PC-9 (cell line): Measurements from ENCODE around the gene TRIM45. TPM values are rescaled to one million over a fixed set of nuclear protein-coding genes. Genes with fewer than 3 reads are reported as not detected.
A peak's percentile ranks its signal among the peaks of the same experiment; 100 is the strongest.

ENCODE experiments used
- BruUV-seq: library from RNA; stranded (reverse); fragments of 400-500 nt; replicated peaks from 2 replicates; lab custom pipeline; 2021; lab: Mats Ljungman, UMichigan
- CTCF ChIA-PET: fragments of 300-600 bp; sonication (Branson Sonifier 250); formaldehyde crosslinking; loops from one replicate; lab custom pipeline; 2022; ENCODE audit warnings: antibody characterized with exemption; lab: Charles Lee
- POLR2A ChIA-PET: fragments of 300-600 bp; sonication (Branson Sonifier 250); formaldehyde crosslinking; loops from one replicate; lab custom pipeline; 2022; ENCODE audit warnings: antibody characterized with exemption; ENCODE audit not compliant: unreplicated experiment; lab: Charles Lee
- DNase-seq, 2 experiments: peaks; one replicate each; pipeline versions ENCODE4 v3.0.0 to v3.0.0-alpha.2; 2015 to 2022; ENCODE audit warnings: mixed read lengths in 1 of 2
- H2AFZ ChIP-seq: fragments of 200-600 bp; sonication (generic); 2 replicates; pipeline ENCODE4 v1.8.1; 2017; ENCODE audit warnings: antibody characterized with exemption
- H3F3A ChIP-seq: fragments of 200-600 bp; sonication (generic); 2 replicates; pipeline ENCODE4 v1.8.1; 2017; ENCODE audit warnings: antibody characterized with exemption, mild to moderate bottlenecking, low read depth; ENCODE audit not compliant: insufficient read depth
- H3K27ac ChIP-seq: fragments of 200-600 bp; sonication (generic); 2 replicates; pipeline ENCODE4 v1.6.1; 2016; ENCODE audit warnings: mixed run types
- H3K27me3 ChIP-seq: fragments of 200-600 bp; sonication (generic); 2 replicates; pipeline ENCODE4 v1.6.1; 2016; ENCODE audit warnings: low read depth, mixed run types; ENCODE audit not compliant: insufficient read depth
- H3K36me3 ChIP-seq: fragments of 200-600 bp; sonication (generic); 2 replicates; pipeline ENCODE4 v1.6.1; 2016; ENCODE audit warnings: low read depth, mixed run types
- H3K4me1 ChIP-seq: fragments of 200-600 bp; sonication (generic); replicated peaks from 2 replicates; pipeline ENCODE4 v1.6.1; 2016; ENCODE audit warnings: mixed run types; ENCODE audit not compliant: insufficient read depth
- H3K4me2 ChIP-seq: fragments of 200-600 bp; sonication (generic); 2 replicates; pipeline ENCODE4 v1.6.1; 2017; ENCODE audit warnings: mixed run types
- H3K4me3 ChIP-seq: fragments of 200-600 bp; sonication (generic); 2 replicates; pipeline ENCODE4 v1.6.1; 2016; ENCODE audit warnings: mixed run types
- H3K79me2 ChIP-seq: fragments of 200-600 bp; sonication (generic); 2 replicates; pipeline ENCODE4 v1.6.1; 2017; ENCODE audit warnings: low read depth, mixed run types
- H3K9me2 ChIP-seq: fragments of 200-600 bp; sonication (generic); 2 replicates; pipeline ENCODE4 v1.8.1; 2017; ENCODE audit warnings: mild to moderate bottlenecking; ENCODE audit not compliant: insufficient read depth
- H3K9me3 ChIP-seq: fragments of 200-600 bp; sonication (generic); 2 replicates; pipeline ENCODE4 v1.8.1; 2016; ENCODE audit warnings: low read depth; ENCODE audit not compliant: insufficient read depth
- H4K20me1 ChIP-seq: fragments of 200-600 bp; sonication (generic); 2 replicates; pipeline ENCODE4 v1.8.1; 2017; ENCODE audit not compliant: insufficient read depth
- EZH2 ChIP-seq: fragments of 200-600 bp; sonication (generic); IDR thresholded peaks from 2 replicates; pipeline ENCODE4 v1.8.0; 2017; ENCODE audit warnings: antibody characterized with exemption, low read depth
- intact Hi-C: fragments of 100-400 bp; cut with micrococcal nuclease; formaldehyde crosslinking; loops from one replicate; pipeline ENCODE4 v1.10.0; 2022; ENCODE audit not compliant: unreplicated experiment
- total RNA-seq: library from RNA; stranded (reverse); gene quantifications from 2 replicates; pipeline ENCODE4 v1.2.3, GENCODE V29; 2021
- TF ChIP-seq, protein P1 (sequence below): fragments of 200-600 bp; sonication (generic); conservative IDR thresholded peaks from 2 replicates; pipeline ENCODE4 v1.6.1; 2017; ENCODE audit warnings: mixed run types, antibody characterized with exemption, mild to moderate bottlenecking, moderate library complexity

The TRIM45 gene
- total RNA-seq, 1 experiment from 2014 or later: 10.0 TPM

DNA sequence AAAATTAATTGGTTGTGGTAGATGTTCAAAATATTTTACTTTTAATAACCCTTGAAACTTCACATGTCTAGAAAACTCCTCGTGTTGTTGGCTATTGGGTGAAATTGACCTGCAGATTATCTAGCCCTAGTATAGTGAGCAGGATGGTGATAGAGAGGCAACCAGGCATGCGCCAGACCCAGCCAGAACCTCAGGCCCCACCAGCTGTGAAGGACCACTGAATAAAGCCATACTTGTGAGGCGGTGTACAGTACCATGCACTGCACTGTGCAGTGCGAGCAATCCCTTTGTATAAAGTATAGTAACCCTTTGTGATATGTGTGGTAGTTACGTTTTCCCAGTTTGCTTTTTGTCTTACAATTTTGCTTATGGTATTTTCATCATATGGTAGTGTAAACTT, 53.0 kb downstream of the TRIM45 start:
- intact Hi-C loops: loop anchor here (1.0 to 5.0 kb wide), 5 partner anchors 52 to 827 kb away; partner anchors contain the start of gene TRIM45

DNA sequence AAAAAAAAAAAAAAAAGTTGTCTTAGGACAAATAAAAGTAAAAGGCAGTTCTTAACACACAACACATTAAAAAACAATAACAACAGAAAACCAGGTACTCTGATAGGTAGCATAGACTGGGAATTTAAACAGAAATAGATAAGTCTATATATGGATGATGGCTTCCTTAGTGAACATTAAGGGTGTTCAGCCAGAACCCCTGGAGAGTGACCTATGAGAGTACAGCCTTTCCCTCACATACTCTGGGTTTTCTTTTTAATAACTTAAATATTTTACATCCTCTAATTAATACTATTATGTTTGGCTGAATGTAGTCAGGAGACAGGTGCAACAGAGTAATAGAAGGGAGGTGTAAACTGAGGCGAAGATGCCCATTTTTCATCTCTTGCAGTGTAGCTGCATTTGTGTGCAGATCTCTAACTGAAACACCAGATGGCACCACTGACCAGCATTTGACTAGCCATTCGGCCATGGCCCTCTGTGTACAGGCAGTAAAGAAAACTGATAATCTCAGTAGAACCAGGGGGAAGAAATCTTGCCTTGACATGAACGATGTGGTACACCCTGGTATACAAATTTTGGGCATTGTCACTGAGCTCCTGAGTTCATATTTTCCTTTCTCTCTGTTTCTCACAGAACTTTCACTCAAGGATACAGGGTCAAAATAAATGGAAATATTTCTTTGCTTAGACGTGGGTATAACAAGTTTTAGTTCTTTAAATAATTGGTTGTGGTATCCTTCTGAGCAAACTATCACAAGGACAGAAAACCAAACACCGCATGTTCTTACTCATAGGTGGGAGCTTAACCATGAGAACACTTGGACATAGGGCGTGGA, 53.8 kb downstream of the TRIM45 start:
- POLR2A ChIA-PET: interaction anchor here (0.6 kb wide), 1 partner anchor 300 kb away, joined by 4 read pairs; the partner anchor contains the start of gene MAN1A2
- TF ChIP-seq, protein P1, sequence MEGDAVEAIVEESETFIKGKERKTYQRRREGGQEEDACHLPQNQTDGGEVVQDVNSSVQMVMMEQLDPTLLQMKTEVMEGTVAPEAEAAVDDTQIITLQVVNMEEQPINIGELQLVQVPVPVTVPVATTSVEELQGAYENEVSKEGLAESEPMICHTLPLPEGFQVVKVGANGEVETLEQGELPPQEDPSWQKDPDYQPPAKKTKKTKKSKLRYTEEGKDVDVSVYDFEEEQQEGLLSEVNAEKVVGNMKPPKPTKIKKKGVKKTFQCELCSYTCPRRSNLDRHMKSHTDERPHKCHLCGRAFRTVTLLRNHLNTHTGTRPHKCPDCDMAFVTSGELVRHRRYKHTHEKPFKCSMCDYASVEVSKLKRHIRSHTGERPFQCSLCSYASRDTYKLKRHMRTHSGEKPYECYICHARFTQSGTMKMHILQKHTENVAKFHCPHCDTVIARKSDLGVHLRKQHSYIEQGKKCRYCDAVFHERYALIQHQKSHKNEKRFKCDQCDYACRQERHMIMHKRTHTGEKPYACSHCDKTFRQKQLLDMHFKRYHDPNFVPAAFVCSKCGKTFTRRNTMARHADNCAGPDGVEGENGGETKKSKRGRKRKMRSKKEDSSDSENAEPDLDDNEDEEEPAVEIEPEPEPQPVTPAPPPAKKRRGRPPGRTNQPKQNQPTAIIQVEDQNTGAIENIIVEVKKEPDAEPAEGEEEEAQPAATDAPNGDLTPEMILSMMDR: peak; percentile 95
- TF ChIP-seq EZH2: no peak

More for the DNA sequence above, 53.0 kb downstream of the TRIM45 start:
- CTCF ChIA-PET: interaction anchor here (0.5 to 2.2 kb wide), 2 partner anchors 216 to 858 kb away, joined by 3 to 12 read pairs; no protein-coding TSS in a partner anchor
- TF ChIP-seq, protein P1: no peak
- no peak for TF ChIP-seq EZH2
- H3K9me2 ChIP-seq: no peaks in the 10 kb centered on the region
- peaks cover 4% of the 10 kb centered on the region; the same call in 1 of the 2 replicates for H3F3A ChIP-seq
- H4K20me1 ChIP-seq: no peaks in the 10 kb centered on the region
- H3K27ac ChIP-seq: no peak overlapping the region
- H3K4me2 ChIP-seq: no peak overlapping the region
- H3K79me2 ChIP-seq: peaks cover 20% of the 10 kb centered on the region; the same call in 1 of the 2 replicates
- peaks cover 7% of the 10 kb centered on the region for H3K36me3 ChIP-seq
- H3K27me3 ChIP-seq: no peaks in the 10 kb centered on the region
- H3K9me3 ChIP-seq: no peaks in the 10 kb centered on the region
- POLR2A ChIA-PET: no interaction called here
- H3K4me3 ChIP-seq: no peak overlapping the region
- DNase-seq: no peak
- H2AFZ ChIP-seq: no peak overlapping the region
- BruUV-seq: no TSS peak
- H3K4me1 ChIP-seq: no peaks in the 10 kb centered on the region

DNA sequence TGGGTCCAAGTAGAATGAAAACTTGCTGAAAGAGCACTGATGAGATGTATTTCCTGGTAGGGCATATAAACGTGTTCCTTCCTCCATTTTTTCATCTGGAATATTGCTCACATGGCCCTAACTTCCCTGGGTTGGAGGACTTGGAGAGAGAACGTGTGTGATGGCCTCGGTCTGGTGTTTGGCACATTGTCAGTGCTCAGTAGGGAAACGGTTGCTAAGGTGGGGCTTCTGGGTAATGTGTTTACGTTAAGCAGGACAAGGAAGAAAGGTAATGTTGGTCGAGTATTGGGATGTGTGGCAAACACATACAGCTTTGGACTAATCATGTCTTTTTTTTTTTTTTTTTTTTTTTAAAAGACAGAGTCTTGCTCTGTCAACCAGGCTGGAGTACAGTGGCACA, 55.2 kb downstream of the TRIM45 start:
- no peaks in the 10 kb centered on the region for H4K20me1 ChIP-seq
- peaks cover 23% of the 10 kb centered on the region for H3K36me3 ChIP-seq
- intact Hi-C loops: loop anchor here (5.0 kb wide), 2 partner anchors 446 to 691 kb away; no protein-coding TSS in a partner anchor
- no peak overlapping the region for H3K4me3 ChIP-seq
- ChIA-PET CTCF (interaction anchor here (0.6 to 2.2 kb wide), 2 partner anchors 218 to 294 kb away, joined by 5 to 12 read pairs; no protein-coding TSS in a partner anchor), POLR2A (interaction anchor here (0.7 kb wide), 1 partner anchor 27 kb away, joined by 34 read pairs; no protein-coding TSS in a partner anchor)
- DNase-seq: no peak
- no peaks in the 10 kb centered on the region for H3K9me3 ChIP-seq
- no peak overlapping the region for H3K27ac ChIP-seq
- H3K4me2 ChIP-seq: no peak overlapping the region
- H3K27me3 ChIP-seq: no peaks in the 10 kb centered on the region
- peaks cover 35% of the 10 kb centered on the region for H3K79me2 ChIP-seq
- peaks cover 3% of the 10 kb centered on the region for H3K4me1 ChIP-seq
- no peak overlapping the region for H2AFZ ChIP-seq
- H3K9me2 ChIP-seq: no peaks in the 10 kb centered on the region
- TF ChIP-seq EZH2: no peak
- TF ChIP-seq, protein P1: no peak
- H3F3A ChIP-seq: peaks cover 4% of the 10 kb centered on the region; the same call in 1 of the 2 replicates
- no TSS peak for BruUV-seq

More for the DNA sequence above, 53.8 kb downstream of the TRIM45 start:
- H3K27me3 ChIP-seq: no peaks in the 10 kb centered on the region
- peak; percentile 43 to 48 for DNase-seq
- H3K79me2 ChIP-seq: peaks cover 22% of the 10 kb centered on the region
- H3K4me3 ChIP-seq: no peak overlapping the region
- CTCF ChIA-PET: interaction anchor here (0.5 to 2.2 kb wide), 4 partner anchors 55 to 859 kb away, joined by 3 to 12 read pairs (median 4); no protein-coding TSS in a partner anchor
- no peaks in the 10 kb centered on the region for H4K20me1 ChIP-seq
- H3K27ac ChIP-seq: no peak overlapping the region
- no peak overlapping the region for H2AFZ ChIP-seq
- H3K9me2 ChIP-seq: no peaks in the 10 kb centered on the region
- BruUV-seq: no TSS peak
- H3K36me3 ChIP-seq: peaks cover 13% of the 10 kb centered on the region
- peaks cover 4% of the 10 kb centered on the region; the same call in 1 of the 2 replicates for H3F3A ChIP-seq
- no peaks in the 10 kb centered on the region for H3K9me3 ChIP-seq
- no peaks in the 10 kb centered on the region for H3K4me1 ChIP-seq
- no peak overlapping the region for H3K4me2 ChIP-seq
- intact Hi-C loops: loop anchor here (1.0 to 5.0 kb wide), 6 partner anchors 53 to 828 kb away; partner anchors contain the start of gene TRIM45
